Activated naive CD8-positive, alpha-beta T cell treated with anti-CD3 and anti-CD28 coated beads, Interleukin-2, amount 50 U/mL, for 16 hours (primary cell): ENCODE data around the gene DAAM2.

Experiments used
- DNase-seq: peaks from one replicate; pipeline ENCODE4 v3.0.0-alpha.2; 2020; ENCODE audit warnings: low read depth, low spot score

The DAAM2 gene

DNA sequence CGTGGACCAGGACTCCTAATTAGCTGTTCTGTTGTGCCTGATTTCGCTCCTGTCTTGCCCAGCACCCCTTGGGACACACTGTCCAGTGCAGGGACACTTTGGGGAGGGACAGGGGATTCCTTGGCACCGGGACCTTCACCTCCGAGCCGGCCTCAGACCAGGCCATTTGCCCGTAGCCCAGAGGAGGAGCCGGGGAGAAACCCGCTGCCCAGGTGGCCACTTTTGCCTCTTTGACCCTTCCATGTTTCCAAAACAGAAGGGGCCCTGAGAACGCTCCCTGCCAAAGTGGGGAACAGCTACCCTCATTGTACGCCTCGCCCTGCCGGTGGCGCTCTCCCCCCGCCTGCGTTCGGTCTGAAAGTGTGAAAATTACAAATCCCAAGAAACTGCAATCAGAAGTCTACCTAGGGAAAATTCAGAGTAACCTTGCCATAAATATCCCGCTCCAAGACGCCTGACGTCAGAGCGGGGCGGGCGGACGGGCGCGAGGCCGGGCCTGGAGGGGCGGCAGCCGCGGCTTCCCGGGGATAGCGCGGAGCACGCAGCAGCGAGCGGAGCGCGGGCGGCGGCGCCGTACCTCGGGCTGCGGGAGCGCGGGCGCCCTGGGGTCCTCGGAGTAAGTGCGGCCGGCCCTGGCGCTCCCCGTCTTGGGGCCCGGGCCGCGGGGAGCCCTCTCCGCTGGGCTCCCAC lies at the start of gene DAAM2:
TSS of gene DAAM2 (plus strand) at position 527 of the 690 bp plus-strand sequence. CDS start 63,927 bp downstream, outside the sequence.
- DNase-seq = no peak

GRCh38 chr6:39746795-39747194 lies 45.4 kb upstream of the DAAM2 start:
- no peak for DNase-seq

- no peak for DNase-seq
Measured at GRCh38 chr6:39752835-39753724, 39.1 kb upstream of the DAAM2 start.

DNA sequence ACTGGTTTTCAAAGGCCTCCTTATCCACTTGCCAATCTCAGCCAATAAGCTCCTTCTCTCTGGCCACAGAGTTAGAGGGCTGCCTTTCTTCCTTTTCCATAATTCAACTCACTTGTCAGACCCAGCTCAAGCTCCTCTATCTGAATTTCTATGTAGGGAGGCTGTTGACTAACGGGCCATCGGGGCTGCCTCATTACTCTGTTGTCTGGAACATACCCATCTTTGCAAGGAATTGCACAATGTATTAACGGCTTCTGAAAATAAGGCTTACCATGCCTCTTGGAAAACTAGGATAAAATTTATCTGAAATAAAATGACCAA lies 38.5 kb upstream of the DAAM2 start:
- no peak for DNase-seq

DNA sequence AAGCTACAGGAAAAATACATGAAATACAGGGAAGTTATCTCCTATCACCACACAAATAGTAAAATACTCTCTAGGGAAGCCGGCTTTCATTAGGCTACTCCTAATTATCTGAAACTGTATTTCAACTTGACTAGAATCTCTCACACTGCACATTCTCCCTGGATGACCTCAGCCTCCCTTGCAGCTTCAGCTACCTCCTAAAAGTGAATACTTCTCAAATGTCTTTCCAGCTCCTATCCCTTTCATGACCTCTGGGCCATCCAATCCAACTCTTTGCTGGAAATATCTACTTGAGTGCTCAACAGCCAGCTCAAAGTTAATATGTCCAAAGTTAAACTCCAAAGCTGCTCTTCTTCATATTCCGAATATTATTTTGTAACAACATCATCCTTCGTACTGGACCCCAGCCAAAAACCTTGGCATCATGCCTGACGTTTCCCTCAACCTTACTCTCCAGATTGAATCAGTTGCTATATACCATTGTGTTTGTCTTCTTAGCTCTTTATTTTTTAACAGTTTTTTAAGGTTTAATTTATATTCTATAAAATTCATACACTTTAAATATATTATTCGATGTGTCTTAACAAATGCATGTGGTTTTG lies 37.6 kb upstream of the DAAM2 start:
- no peak for DNase-seq

GRCh38 chr6:39755231-39755630 lies 36.9 kb upstream of the DAAM2 start:
- no peak for DNase-seq

GRCh38 chr6:39756582-39756981 lies 35.6 kb upstream of the DAAM2 start:
- DNase-seq = no peak

DNA sequence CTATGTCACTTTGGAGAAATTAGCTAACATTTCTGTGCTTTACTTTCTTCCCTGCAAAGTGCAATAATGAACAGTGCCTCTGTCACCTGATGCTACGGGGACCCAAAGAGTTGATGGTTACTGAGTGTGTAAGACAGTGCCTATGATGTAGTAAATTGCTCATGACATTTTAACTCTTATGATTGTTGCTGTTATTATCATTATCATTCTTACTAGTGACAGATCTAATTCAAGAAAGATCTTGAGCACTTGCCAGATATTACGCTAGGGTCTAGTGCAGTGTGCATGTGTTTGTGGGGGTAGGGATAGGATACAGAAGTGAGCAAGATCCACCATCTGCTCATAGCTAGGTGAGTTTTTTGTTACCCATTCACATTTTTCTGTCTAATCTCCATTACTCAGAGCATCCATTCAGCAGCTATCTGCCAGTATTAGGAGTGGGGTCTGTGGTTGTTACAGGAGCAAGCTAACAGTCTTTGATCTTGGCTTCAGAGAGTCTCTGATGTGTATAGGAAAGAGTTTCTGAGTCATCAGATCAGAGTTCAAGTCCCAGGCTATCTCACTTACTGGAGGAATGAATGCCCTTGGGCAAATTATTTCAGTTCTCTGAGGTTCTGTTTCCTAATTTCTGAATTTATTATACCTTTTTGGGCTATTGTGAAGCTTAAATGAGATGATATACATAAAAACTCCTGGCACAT lies 33.1 kb upstream of the DAAM2 start:
- DNase-seq = no peak

DNA sequence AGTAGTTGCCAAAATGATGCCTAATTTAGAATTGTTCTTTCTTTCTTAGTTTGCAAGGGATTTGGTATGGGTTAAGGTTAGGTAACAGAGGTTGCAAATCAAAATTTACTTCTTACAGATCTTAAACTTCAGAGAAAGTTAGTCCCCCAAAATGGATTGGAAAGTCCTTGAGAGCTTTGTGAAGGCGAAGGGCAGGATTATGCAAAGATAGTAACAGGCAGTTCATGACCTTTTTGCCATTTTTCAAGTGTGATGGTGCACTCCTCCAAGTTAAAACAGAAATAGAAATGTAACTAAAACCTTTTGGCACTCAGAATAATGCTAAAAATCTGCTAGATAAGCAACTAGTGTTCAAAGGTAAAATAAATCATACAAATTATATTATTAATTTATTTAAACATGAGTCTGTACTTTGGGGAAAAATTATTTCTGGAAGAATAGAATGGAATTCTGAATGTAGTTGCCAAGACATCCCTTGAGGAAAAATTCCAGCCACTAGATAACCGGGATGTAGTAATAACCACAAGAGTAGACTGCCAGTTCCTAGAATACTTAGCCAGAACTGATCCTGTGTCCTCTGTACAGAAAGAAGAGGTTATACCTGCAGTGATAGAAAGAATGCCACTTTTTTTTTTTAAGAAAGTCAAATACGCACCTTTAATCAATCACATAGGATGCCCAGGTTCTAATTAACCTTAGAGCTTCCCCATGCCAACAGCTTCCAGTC lies 31.8 kb upstream of the DAAM2 start:
- no peak for DNase-seq

- no peak for DNase-seq
Measured at GRCh38 chr6:39765508-39766065, 26.6 kb upstream of the DAAM2 start.

DNA sequence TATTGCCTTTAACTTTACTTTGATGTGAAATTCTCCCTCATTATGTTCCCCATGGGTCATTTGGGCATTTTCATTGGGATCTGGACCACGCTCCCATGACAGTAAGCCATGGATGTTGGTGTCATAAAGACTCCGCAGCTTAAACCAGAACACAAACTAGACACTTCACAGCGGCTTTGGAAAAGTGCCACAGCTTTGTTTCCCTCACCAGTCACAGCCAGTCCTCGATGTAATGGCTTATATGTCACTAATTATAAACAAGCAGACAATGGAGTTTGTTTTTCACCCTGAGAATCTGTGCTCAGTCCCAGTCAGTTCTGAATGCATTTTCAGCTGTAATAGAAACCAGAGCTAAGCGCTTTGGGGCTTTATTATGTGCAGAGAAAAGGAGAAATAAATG lies 23.2 kb upstream of the DAAM2 start:
- DNase-seq = no peak

- no peak for DNase-seq
Measured at GRCh38 chr6:39770446-39770845, 21.7 kb upstream of the DAAM2 start.

DNA sequence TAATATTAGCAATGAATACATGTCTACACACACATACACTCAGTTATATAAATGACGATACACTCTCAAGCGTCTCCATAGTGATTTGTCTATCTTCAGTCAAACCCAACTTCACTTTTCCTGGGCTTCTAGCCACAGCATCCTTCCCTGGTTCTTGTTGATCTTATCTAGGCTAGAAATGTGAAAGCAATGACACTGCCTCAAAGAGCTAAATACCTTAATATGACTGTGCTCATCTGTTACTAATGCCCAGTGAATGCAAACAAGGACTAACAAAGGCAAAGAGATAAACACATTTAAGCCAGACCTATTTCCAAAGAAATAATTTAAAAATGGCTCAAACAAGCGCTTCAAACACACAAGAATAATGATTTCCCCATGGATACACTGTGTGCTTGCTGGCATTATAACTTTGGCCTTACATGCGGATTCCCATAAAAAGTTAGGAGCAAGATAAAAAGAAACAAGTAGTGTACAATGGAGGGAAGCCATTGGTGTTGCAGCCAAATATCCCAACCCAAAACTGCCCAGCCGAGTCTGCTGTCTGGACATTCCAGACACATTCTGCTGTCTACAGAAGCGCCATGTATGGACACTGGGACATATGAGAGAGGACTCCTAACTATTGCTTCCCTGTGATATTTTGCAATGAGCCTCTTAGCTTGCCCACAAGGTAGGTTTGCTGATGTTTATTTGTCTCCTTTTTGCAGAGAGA lies 19.5 kb upstream of the DAAM2 start:
- DNase-seq = no peak

GRCh38 chr6:39773782-39774181 lies 18.4 kb upstream of the DAAM2 start:
- DNase-seq = no peak

- DNase-seq = no peak
Measured at GRCh38 chr6:39776581-39776980, 15.6 kb upstream of the DAAM2 start.

DNA sequence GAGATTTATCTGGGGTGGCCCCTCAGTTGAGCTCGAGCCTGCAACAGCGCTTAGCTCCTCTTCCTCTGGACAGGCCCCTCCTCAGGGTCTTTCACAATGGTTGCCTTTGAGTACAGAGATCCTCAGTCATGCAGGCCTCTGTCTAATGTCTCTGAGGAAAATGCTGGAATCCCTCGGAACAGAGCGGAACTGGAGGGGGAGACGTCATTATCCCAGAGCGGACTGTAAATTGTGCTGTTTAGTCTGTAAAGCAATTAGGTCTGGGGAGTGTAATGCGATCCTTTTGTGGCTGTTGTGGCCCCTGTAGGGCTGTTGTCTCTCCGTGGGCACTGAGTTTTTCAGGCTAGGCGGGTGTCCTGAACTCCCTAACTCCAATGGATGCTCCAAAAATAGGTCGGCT lies 15.0 kb upstream of the DAAM2 start:
- no peak for DNase-seq

- DNase-seq = no peak
Measured at GRCh38 chr6:39777661-39778060, 14.5 kb upstream of the DAAM2 start.

DNA sequence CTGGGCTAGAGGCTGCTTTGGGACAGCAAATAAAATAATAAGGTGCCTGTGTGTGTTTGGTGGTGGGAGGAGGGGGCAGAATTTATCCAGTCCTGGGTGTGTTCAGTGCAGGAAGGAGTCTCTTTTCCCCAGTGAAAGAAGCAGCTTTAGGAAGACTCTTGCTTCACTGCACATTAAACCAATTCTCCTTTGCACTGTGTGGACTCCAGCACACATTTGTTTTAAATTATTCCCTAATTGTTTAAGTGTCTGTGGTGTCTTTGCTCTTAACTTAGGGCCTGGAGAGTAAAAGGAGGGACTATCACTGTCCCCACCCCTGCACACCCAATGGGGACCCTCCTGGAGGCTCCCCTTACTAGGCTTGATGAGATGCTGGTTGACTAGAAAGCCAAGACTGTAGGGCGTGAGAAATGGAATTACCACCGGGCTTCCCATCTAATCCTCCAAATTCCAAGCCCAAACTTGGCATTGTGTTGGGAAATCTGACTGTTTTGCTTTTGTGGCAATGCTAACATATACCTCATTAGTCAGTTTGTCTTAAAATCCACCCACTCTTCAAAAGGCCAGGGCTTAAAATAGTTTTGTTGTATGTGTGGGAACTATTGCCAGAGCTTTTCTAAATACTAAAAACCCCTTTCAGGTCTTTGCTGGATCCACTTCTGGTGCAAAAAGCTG lies 13.5 kb upstream of the DAAM2 start:
- DNase-seq = no peak

DNA sequence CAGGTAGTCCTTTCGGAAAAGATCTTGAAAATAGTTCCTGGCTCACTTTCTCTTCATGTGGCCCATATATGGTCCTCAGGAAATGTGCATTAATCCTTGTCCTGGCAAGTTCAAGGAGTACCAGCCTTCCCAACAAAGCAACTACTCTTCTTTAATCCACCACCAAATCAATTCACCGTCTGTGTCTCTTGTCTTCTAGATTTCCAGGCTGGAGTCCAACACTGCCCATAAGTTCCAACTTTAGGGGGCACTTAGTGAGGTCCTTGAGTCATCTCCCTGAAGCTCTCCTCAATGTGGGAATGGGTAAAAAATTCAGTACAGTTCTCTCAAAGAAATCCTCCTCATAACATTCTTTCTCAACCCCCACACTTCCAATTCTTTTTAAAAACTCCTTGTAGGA lies 6.9 kb upstream of the DAAM2 start:
- DNase-seq = no peak

DNA sequence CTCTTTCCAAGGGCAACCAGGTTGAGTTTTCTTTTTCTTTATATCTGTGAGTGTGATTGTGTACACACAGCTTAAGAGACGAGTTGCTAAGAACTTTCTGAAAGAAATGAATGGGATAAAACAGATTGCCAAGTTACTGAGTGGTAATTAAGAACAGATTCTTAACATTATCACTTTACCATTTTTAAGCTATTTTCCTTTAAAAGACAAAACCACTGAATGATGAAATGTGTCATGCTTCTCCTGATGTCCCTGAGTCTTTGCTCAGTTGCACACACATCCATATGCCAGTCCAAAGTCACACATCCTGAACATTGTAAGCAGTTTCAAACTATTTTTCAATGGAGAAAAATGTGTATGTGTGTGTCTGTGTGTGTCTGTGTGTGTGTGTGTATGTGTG lies 5.5 kb upstream of the DAAM2 start:
- no peak for DNase-seq
